Endodermal cell (in vitro differentiated cells): Measurements from ENCODE around the gene YAE1. TPM values are rescaled to one million over a fixed set of nuclear protein-coding genes. Genes with fewer than 3 reads are reported as not detected.

Experiments used
- DNase-seq: peaks from one replicate; pipeline ENCODE4 v3.0.0-alpha.2; 2017
- H3K27ac ChIP-seq: 2 replicates; pipeline ENCODE4 v1.5.1; 2013; ENCODE audit warnings: mild to moderate bottlenecking, low read depth, low read length, moderate library complexity
- H3K27me3 ChIP-seq: 2 replicates; pipeline ENCODE4 v1.6.1; 2013; ENCODE audit warnings: mild to moderate bottlenecking, low read length, moderate library complexity; ENCODE audit not compliant: insufficient read depth, control insufficient read depth, poor library complexity, severe bottlenecking
- H3K36me3 ChIP-seq: 2 replicates; pipeline ENCODE4 v1.7.0; 2013; ENCODE audit warnings: mild to moderate bottlenecking, low read length, moderate library complexity; ENCODE audit not compliant: control insufficient read depth, insufficient read depth
- H3K4me1 ChIP-seq: one replicate; pipeline ENCODE4 v1.7.0; 2013; ENCODE audit warnings: low read length; ENCODE audit not compliant: control insufficient read depth, insufficient read depth
- H3K4me3 ChIP-seq: 2 replicates; pipeline ENCODE4 v1.5.1; 2013; ENCODE audit warnings: mild to moderate bottlenecking, low read length, moderate library complexity
- H3K9ac ChIP-seq: 2 replicates; pipeline ENCODE4 v1.6.1; 2013; ENCODE audit warnings: mild to moderate bottlenecking, low read length, moderate library complexity; ENCODE audit not compliant: poor library complexity, severe bottlenecking; ENCODE audit errors: extremely low read depth
- H3K9me3 ChIP-seq: 2 replicates; pipeline ENCODE4 v1.6.1; 2013; ENCODE audit warnings: mild to moderate bottlenecking, low read length, moderate library complexity; ENCODE audit not compliant: control insufficient read depth
- H3K27ac Mint-ChIP-seq: 2 replicates; pipeline ENCODE4 v1.8.0; 2020; ENCODE audit warnings: mixed read lengths
- H3K27me3 Mint-ChIP-seq: 2 replicates; pipeline ENCODE4 v1.8.0; 2021; ENCODE audit warnings: mild to moderate bottlenecking, mixed read lengths; ENCODE audit not compliant: insufficient read depth
- H3K36me3 Mint-ChIP-seq: 2 replicates; pipeline ENCODE4 v1.8.0; 2020; ENCODE audit warnings: low read depth, mixed read lengths
- H3K4me1 Mint-ChIP-seq: 2 replicates; pipeline ENCODE4 v1.8.0; 2020; ENCODE audit warnings: mixed read lengths
- H3K4me3 Mint-ChIP-seq: 2 replicates; pipeline ENCODE4 v1.8.0; 2020; ENCODE audit warnings: mild to moderate bottlenecking, moderate library complexity, mixed read lengths
- H3K9me3 Mint-ChIP-seq: 2 replicates; pipeline ENCODE4 v1.8.0; 2020; ENCODE audit warnings: mild to moderate bottlenecking, mixed read lengths
- WGBS, 2 experiments: methylation state at CpG; one replicate each; pipeline versions ENCODE4 v1.1.5 to v1.1.7; 2013; ENCODE audit warnings: missing lambda C conversion rate in 2 of 2, mixed read lengths in 1 of 2; ENCODE audit not compliant: insufficient coverage in 1 of 2, insufficient read length in 1 of 2; 5-methylcytosine and 5-hydroxymethylcytosine counted together
- total RNA-seq, 2 donors: library from RNA; stranded (reverse); fragmentation: NEBNext Ultra II Directional in 1 of 2; extraction: Animal tissue kit (Norgen Biotek cat#: 25700) in 1 of 2; gene quantifications; 2 replicates in 1 of 2; 3 replicates in 1 of 2; pipeline ENCODE4 v1.2.1, GENCODE V29; 2021
- TF ChIP-seq, protein P1 (sequence below): fragments of 200-600 bp; sonication (generic); conservative IDR thresholded peaks from 2 replicates; pipeline ENCODE4 v1.5.0; 2021; ENCODE audit warnings: antibody characterized with exemption, mild to moderate bottlenecking

Gene YAE1
- total RNA-seq, 2 donors from 2014 or later = 20.9 to 30.0 TPM

DNA sequence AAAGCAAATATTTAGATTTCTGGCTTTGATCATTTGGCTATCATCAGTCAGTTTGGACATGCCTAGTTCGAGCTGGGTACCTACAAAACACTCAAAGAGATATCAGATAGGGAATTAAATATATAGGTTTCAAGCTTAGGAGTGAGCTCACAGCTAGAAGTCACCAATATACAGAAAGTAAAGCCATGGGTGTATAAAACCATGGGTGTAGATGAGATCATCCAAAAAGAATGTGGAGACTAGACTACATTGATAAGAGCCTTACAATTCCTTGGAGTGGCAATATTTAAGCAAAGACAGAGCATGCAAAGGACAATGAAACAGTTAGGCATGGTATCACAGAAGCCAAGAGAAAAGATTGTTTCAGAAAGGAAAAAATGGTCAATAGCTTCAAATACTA, 49.9 kb downstream of the YAE1 start:
- H3K27ac Mint-ChIP-seq = no peak overlapping the region
- H3K27ac ChIP-seq = no peak overlapping the region

DNA sequence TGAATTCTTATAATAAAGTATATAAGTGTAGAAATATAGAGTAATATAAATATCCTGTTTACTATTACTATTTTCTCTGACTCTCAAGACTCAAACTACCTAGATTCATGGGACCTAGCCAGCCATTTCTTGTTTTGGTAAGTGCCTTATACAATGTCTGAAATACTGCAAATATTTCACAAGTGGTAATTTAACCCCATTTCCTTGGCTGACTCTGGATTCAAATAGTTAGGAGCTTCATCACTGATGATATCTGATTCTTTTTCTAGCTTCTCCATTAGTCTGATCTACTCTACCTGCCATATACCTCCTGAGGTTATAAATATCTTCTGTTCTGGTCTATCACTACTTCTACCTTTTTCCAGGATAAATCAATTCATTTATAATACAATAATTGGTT, 50.8 kb downstream of the YAE1 start:
- H3K27me3 ChIP-seq = no peaks in the 10 kb centered on the region
- no peak for DNase-seq
- TF ChIP-seq, protein P1, sequence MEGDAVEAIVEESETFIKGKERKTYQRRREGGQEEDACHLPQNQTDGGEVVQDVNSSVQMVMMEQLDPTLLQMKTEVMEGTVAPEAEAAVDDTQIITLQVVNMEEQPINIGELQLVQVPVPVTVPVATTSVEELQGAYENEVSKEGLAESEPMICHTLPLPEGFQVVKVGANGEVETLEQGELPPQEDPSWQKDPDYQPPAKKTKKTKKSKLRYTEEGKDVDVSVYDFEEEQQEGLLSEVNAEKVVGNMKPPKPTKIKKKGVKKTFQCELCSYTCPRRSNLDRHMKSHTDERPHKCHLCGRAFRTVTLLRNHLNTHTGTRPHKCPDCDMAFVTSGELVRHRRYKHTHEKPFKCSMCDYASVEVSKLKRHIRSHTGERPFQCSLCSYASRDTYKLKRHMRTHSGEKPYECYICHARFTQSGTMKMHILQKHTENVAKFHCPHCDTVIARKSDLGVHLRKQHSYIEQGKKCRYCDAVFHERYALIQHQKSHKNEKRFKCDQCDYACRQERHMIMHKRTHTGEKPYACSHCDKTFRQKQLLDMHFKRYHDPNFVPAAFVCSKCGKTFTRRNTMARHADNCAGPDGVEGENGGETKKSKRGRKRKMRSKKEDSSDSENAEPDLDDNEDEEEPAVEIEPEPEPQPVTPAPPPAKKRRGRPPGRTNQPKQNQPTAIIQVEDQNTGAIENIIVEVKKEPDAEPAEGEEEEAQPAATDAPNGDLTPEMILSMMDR = no peak
- no peaks in the 10 kb centered on the region for H3K36me3 ChIP-seq
- H3K9me3 ChIP-seq = no peaks in the 10 kb centered on the region
- H3K4me1 ChIP-seq = no peaks in the 10 kb centered on the region
- no peaks in the 10 kb centered on the region for H3K4me1 Mint-ChIP-seq
- H3K36me3 Mint-ChIP-seq = no peaks in the 10 kb centered on the region
- H3K4me3 Mint-ChIP-seq = no peak overlapping the region
- H3K27ac Mint-ChIP-seq = no peak overlapping the region
- H3K4me3 ChIP-seq = no peak overlapping the region
- H3K9me3 Mint-ChIP-seq = no peaks in the 10 kb centered on the region
- H3K27me3 Mint-ChIP-seq = peaks cover 9% of the 10 kb centered on the region
- no peak overlapping the region for H3K27ac ChIP-seq
- H3K9ac ChIP-seq = no peak overlapping the region

More for the DNA sequence above, 49.9 kb downstream of the YAE1 start:
- peaks cover 9% of the 10 kb centered on the region for H3K27me3 Mint-ChIP-seq
- H3K36me3 Mint-ChIP-seq = no peaks in the 10 kb centered on the region
- no peak for DNase-seq
- H3K9me3 ChIP-seq = no peaks in the 10 kb centered on the region
- H3K36me3 ChIP-seq = no peaks in the 10 kb centered on the region
- no peak overlapping the region for H3K4me3 Mint-ChIP-seq
- no peaks in the 10 kb centered on the region for H3K9me3 Mint-ChIP-seq
- WGBS, 2 experiments = 94% methylated on average over 1 of the region's 1 CpG; no CpG with 5 or more reads in 1 of the 2 experiments
- TF ChIP-seq, protein P1 = no peak
- no peak overlapping the region for H3K4me3 ChIP-seq
- no peaks in the 10 kb centered on the region for H3K4me1 Mint-ChIP-seq
- H3K9ac ChIP-seq = no peak overlapping the region
- no peaks in the 10 kb centered on the region for H3K27me3 ChIP-seq
- no peaks in the 10 kb centered on the region for H3K4me1 ChIP-seq

DNA sequence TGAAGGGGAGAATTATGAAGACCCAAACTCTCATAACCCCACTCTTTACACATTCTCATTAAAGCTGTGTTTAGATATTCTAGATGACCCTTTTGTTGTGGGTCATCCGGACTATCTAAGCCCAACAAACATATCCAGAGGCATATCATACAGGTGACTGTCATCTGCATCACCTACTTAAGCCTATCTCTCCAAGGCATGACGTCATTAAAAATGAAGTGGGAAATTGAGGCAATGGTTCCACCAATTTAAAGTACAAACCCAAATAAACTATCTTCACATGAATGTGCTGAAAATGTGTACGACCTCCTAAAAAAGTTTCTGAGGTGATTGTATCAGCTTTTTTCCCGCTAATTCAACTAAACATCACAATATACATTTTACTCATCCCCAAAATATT, 52.7 kb downstream of the YAE1 start:
- H3K27ac Mint-ChIP-seq = no peak overlapping the region
- H3K36me3 Mint-ChIP-seq = no peaks in the 10 kb centered on the region
- no peaks in the 10 kb centered on the region for H3K27me3 ChIP-seq
- H3K4me1 ChIP-seq = no peaks in the 10 kb centered on the region
- no peak overlapping the region for H3K4me3 Mint-ChIP-seq
- no peak overlapping the region for H3K27ac ChIP-seq
- no peaks in the 10 kb centered on the region for H3K9me3 ChIP-seq
- no peaks in the 10 kb centered on the region for H3K36me3 ChIP-seq
- H3K27me3 Mint-ChIP-seq = peaks cover 9% of the 10 kb centered on the region
- no peak overlapping the region for H3K9ac ChIP-seq
- TF ChIP-seq, protein P1 = no peak
- peaks cover 6% of the 10 kb centered on the region for H3K4me1 Mint-ChIP-seq
- no peak for DNase-seq
- WGBS, 2 experiments = 84 to 100% methylated on average over 3 to 4 of the region's 4 CpGs
- no peaks in the 10 kb centered on the region for H3K9me3 Mint-ChIP-seq
- H3K4me3 ChIP-seq = no peak overlapping the region
